ENCODE measurements around the gene MYO3A. TPM values are rescaled to one million over a fixed set of nuclear protein-coding genes. Genes with fewer than 3 reads are reported as not detected.

MYO3A gene
- total RNA-seq, 2 donors from 2014 or later: 33.9 to 37.6 TPM

GRCh38 chr10:26225322-26225721, 291.3 kb downstream of the MYO3A start:
- Mint-ChIP-seq H3K27ac (no peak overlapping the region), H3K27me3 (ENCODE audit: insufficient read depth) (peaks cover 8% of the 10 kb centered on the region), H3K4me3 (no peak overlapping the region), H3K9me3 (no peaks in the 10 kb centered on the region), H3K36me3 (ENCODE audit: low read depth) (no peaks in the 10 kb centered on the region), H3K4me1 (peaks cover 19% of the 10 kb centered on the region)
- no peak for TF ChIP-seq CTCF (conservative IDR thresholded peaks at IDR 0.05)
- Histone ChIP-seq H3K27me3 (ENCODE audit: control insufficient read depth, insufficient read depth, low read length, poor library complexity, severe bottlenecking) (peaks cover 11% of the 10 kb centered on the region), H3K4me1 (ENCODE audit: control insufficient read depth, insufficient read depth, low read length) (peaks cover 22% of the 10 kb centered on the region), H3K36me3 (ENCODE audit: control insufficient read depth, insufficient read depth, low read length) (no peaks in the 10 kb centered on the region), H3K27ac (ENCODE audit: low read depth, low read length) (no peak overlapping the region), H3K9me3 (ENCODE audit: control insufficient read depth, low read length) (no peaks in the 10 kb centered on the region), H3K9ac (ENCODE audit: extremely low read depth, low read length, poor library complexity, severe bottlenecking) (no peak overlapping the region), H3K4me3 (ENCODE audit: low read length) (no peak overlapping the region)
- DNase-seq: no peak
- 83 to 90% methylated on average over 4 of the region's 4 CpGs for WGBS, 2 experiments (ENCODE audit: insufficient coverage in 1 of 2, insufficient read length in 1 of 2)

- H3K9ac ChIP-seq (ENCODE audit: extremely low read depth, low read length, poor library complexity, severe bottlenecking): no peak overlapping the region
- Mint-ChIP-seq H3K27me3 (ENCODE audit: insufficient read depth) (peaks cover 8% of the 10 kb centered on the region), H3K4me3 (no peak overlapping the region), H3K27ac (no peak overlapping the region), H3K4me1 (peaks cover 9% of the 10 kb centered on the region), H3K9me3 (no peaks in the 10 kb centered on the region), H3K36me3 (ENCODE audit: low read depth) (no peaks in the 10 kb centered on the region)
- TF ChIP-seq CTCF (conservative IDR thresholded peaks at IDR 0.05): no peak
- H3K9me3 ChIP-seq (ENCODE audit: control insufficient read depth, low read length): no peaks in the 10 kb centered on the region
- no peak overlapping the region for H3K27ac ChIP-seq (ENCODE audit: low read depth, low read length)
- DNase-seq: no peak
- H3K36me3 ChIP-seq (ENCODE audit: control insufficient read depth, insufficient read depth, low read length): no peaks in the 10 kb centered on the region
- H3K4me3 ChIP-seq (ENCODE audit: low read length): no peak overlapping the region
- H3K4me1 ChIP-seq (ENCODE audit: control insufficient read depth, insufficient read depth, low read length): peaks cover 12% of the 10 kb centered on the region
- WGBS, 2 experiments (ENCODE audit: insufficient coverage in 1 of 2, insufficient read length in 1 of 2): 92 to 94% methylated on average over 4 to 5 of the region's 5 CpGs
- H3K27me3 ChIP-seq (ENCODE audit: control insufficient read depth, insufficient read depth, low read length, poor library complexity, severe bottlenecking): no peaks in the 10 kb centered on the region
Measured at GRCh38 chr10:26227786-26228185, 293.8 kb downstream of the MYO3A start.

GRCh38 chr10:26232174-26232573, 298.1 kb downstream of the MYO3A start:
- Histone ChIP-seq H3K9me3 (ENCODE audit: control insufficient read depth, low read length) (no peaks in the 10 kb centered on the region), H3K36me3 (ENCODE audit: control insufficient read depth, insufficient read depth, low read length) (no peaks in the 10 kb centered on the region), H3K4me1 (ENCODE audit: control insufficient read depth, insufficient read depth, low read length) (no peaks in the 10 kb centered on the region), H3K9ac (ENCODE audit: extremely low read depth, low read length, poor library complexity, severe bottlenecking) (no peak overlapping the region), H3K27ac (ENCODE audit: low read depth, low read length) (no peak overlapping the region), H3K27me3 (ENCODE audit: control insufficient read depth, insufficient read depth, low read length, poor library complexity, severe bottlenecking) (no peaks in the 10 kb centered on the region), H3K4me3 (ENCODE audit: low read length) (no peak overlapping the region)
- no peak overlapping the region for H3K27ac Mint-ChIP-seq
- DNase-seq: no peak
- no peak for TF ChIP-seq CTCF (conservative IDR thresholded peaks at IDR 0.05)
- H3K9me3 Mint-ChIP-seq: no peaks in the 10 kb centered on the region
- no peaks in the 10 kb centered on the region for H3K4me1 Mint-ChIP-seq
- H3K27me3 Mint-ChIP-seq (ENCODE audit: insufficient read depth): peaks cover 5% of the 10 kb centered on the region
- WGBS, 2 experiments (ENCODE audit: insufficient coverage in 1 of 2, insufficient read length in 1 of 2): 95 to 100% methylated on average over 4 to 5 of the region's 5 CpGs
- no peak overlapping the region for H3K4me3 Mint-ChIP-seq
- no peaks in the 10 kb centered on the region for H3K36me3 Mint-ChIP-seq (ENCODE audit: low read depth)

Data from endodermal cell (in vitro differentiated cells).